OCI-LY7 (cell line): Measurements from ENCODE around the gene RAB6B. TPM values are rescaled to one million over a fixed set of nuclear protein-coding genes. Genes with fewer than 3 reads are reported as not detected.

Experiments used
- BruUV-seq: library from RNA; stranded (reverse); fragments of 400-500 nt; replicated peaks from 2 replicates; lab custom pipeline; 2021; lab: Mats Ljungman, UMichigan
- CTCF ChIA-PET: fragments of 300-600 bp; sonication (Branson Sonifier 250); formaldehyde crosslinking; loops from one replicate; lab custom pipeline; 2022; ENCODE audit warnings: antibody characterized with exemption; ENCODE audit not compliant: unreplicated experiment; lab: Charles Lee
- POLR2A ChIA-PET: fragments of 300-600 bp; sonication (Branson Sonifier 250); formaldehyde crosslinking; loops from one replicate; lab custom pipeline; 2022; ENCODE audit warnings: antibody characterized with exemption; lab: Charles Lee
- DNase-seq: peaks from one replicate; pipeline ENCODE4 v3.0.0-alpha.2; 2015; ENCODE audit warnings: low spot score
- H2AFZ ChIP-seq: fragments of 200-600 bp; sonication (generic), shearing (Covaris generic); 2 replicates; pipeline ENCODE4 v1.6.1; 2014; ENCODE audit warnings: mild to moderate bottlenecking, antibody characterized with exemption, low read length, moderate library complexity
- H3K27ac ChIP-seq: fragments of 200-600 bp; sonication (generic); 2 replicates; pipeline ENCODE4 v1.5.1; 2014; ENCODE audit warnings: mixed run types, low read depth, mild to moderate bottlenecking, moderate library complexity, low read length, inconsistent platforms; ENCODE audit not compliant: poor library complexity, severe bottlenecking
- H3K36me3 ChIP-seq: fragments of 200-600 bp; sonication (generic); 2 replicates; pipeline ENCODE4 v1.6.1; 2014; ENCODE audit warnings: mild to moderate bottlenecking, antibody characterized with exemption, low read length, moderate library complexity, mixed read lengths; ENCODE audit not compliant: insufficient read depth
- H3K4me1 ChIP-seq: fragments of 200-600 bp; sonication (generic); 2 replicates; pipeline ENCODE4 v1.5.1; 2014; ENCODE audit warnings: mild to moderate bottlenecking, low read length; ENCODE audit not compliant: insufficient read depth, poor library complexity, severe bottlenecking
- H3K4me2 ChIP-seq: fragments of 200-600 bp; sonication (generic); 2 replicates; pipeline ENCODE4 v1.6.1; 2014; ENCODE audit warnings: mild to moderate bottlenecking, low read length
- H3K4me3 ChIP-seq: fragments of 200-600 bp; sonication (generic); 2 replicates; pipeline ENCODE4 v1.5.1; 2014; ENCODE audit warnings: mild to moderate bottlenecking, low read depth, low read length; ENCODE audit not compliant: poor library complexity, severe bottlenecking
- H3K79me2 ChIP-seq: fragments of 200-600 bp; sonication (generic); 2 replicates; pipeline ENCODE4 v1.6.1; 2016; ENCODE audit warnings: low read depth, mild to moderate bottlenecking, low read length, moderate library complexity, mixed read lengths; ENCODE audit not compliant: insufficient read depth
- H3K9me2 ChIP-seq: fragments of 200-600 bp; sonication (generic); 2 replicates; pipeline ENCODE4 v1.6.1; 2016; ENCODE audit warnings: mild to moderate bottlenecking, low read length, mixed read lengths; ENCODE audit not compliant: insufficient read depth
- H3K9me3 ChIP-seq: fragments of 200-600 bp; sonication (generic); 2 replicates; pipeline ENCODE4 v1.6.1; 2014; ENCODE audit warnings: mild to moderate bottlenecking, mixed run types, low read length, mixed read lengths
- H4K20me1 ChIP-seq: fragments of 200-600 bp; sonication (generic); 2 replicates; pipeline ENCODE4 v1.6.1; 2014; ENCODE audit warnings: mild to moderate bottlenecking, antibody characterized with exemption, low read length, moderate library complexity, mixed read lengths; ENCODE audit not compliant: insufficient read depth
- CTCF ChIP-seq: fragments of 200-600 bp; sonication (generic); conservative IDR thresholded peaks from 2 replicates; pipeline ENCODE4 v1.5.1; 2014; ENCODE audit warnings: mild to moderate bottlenecking, antibody characterized with exemption, low read length, moderate library complexity, mixed read lengths
- EZH2phosphoT487 ChIP-seq: fragments of 200-600 bp; sonication (generic); IDR thresholded peaks from 2 replicates; pipeline ENCODE4 v1.6.1; 2018; ENCODE audit warnings: low read depth, borderline replicate concordance, mild to moderate bottlenecking, mixed run types, antibody characterized with exemption, low read length, moderate library complexity, mixed read lengths
- intact Hi-C: fragments of 100-400 bp; cut with micrococcal nuclease; formaldehyde crosslinking; loops from one replicate; pipeline ENCODE4 v1.10.0; 2022; ENCODE audit not compliant: unreplicated experiment
- total RNA-seq, 2 experiments: library from RNA; depleted of rRNA in 1 of 2; stranded (reverse); fragments of >200 nt in 1 of 2; shearing (Covaris generic) in 1 of 2; gene quantifications; 2 replicates each; pipeline ENCODE4 v1.2.3, GENCODE V29; 2014 to 2022

The RAB6B gene
- total RNA-seq, 2 experiments from 2014 or later: not detected

DNA sequence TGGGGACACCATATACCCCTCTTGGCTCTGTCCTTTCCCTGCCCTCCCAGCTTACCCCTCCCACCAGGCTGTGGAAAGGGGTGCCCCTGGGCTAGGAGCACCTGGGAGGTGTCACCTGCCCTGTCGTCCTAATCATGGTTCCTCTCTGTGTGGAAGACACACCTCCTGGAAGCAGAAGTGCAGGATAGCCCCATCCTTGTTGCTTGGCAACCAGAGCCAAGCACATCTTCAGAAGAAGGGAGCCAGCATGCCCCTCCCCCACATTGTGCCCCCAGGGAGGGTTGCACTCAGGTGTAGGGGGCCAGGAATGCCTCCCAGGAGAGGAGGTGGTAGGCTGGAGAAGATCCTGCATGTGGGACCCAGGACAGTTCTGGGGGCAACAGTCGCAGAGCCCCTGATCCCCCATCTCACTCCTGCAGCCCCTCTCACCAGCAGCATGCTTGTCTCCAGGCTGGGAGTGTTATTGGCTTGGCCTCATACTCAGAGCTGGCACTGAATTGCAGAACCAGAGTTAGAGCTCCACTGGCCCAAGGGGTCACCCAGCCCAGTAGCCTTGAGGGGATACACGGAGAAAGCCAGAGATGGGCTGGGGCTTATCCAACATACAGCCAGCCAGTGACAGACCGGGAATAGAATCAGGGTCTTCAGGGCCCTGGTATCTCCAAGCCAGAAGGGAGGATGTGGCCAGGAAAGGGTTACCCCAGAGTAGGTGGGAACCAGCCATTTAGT lies 8.4 kb downstream of the RAB6B start:
- H3K79me2 ChIP-seq: no peaks in the 10 kb centered on the region
- ChIA-PET POLR2A (interaction anchor here (0.5 kb wide), 1 partner anchor 24 kb away, joined by 3 read pairs; no protein-coding TSS in a partner anchor), CTCF (no interaction called here)
- intact Hi-C loops: no loop called here
- no peak overlapping the region for H2AFZ ChIP-seq
- H3K27ac ChIP-seq: no peak overlapping the region
- no peak overlapping the region for H3K4me2 ChIP-seq
- no peak for TF ChIP-seq EZH2phosphoT487
- TF ChIP-seq CTCF: no peak
- BruUV-seq: no TSS peak
- DNase-seq: no peak
- no peaks in the 10 kb centered on the region for H4K20me1 ChIP-seq
- no peaks in the 10 kb centered on the region for H3K9me2 ChIP-seq
- no peak overlapping the region for H3K4me3 ChIP-seq
- H3K9me3 ChIP-seq: no peaks in the 10 kb centered on the region
- no peaks in the 10 kb centered on the region for H3K4me1 ChIP-seq
- H3K36me3 ChIP-seq: no peaks in the 10 kb centered on the region

GRCh38 chr3:133886031-133886722 lies 9.5 kb downstream of the RAB6B start:
- Histone ChIP-seq H3K27ac (no peak overlapping the region), H3K9me3 (no peaks in the 10 kb centered on the region), H3K79me2 (no peaks in the 10 kb centered on the region), H3K4me2 (no peak overlapping the region), H3K9me2 (no peaks in the 10 kb centered on the region), H3K36me3 (no peaks in the 10 kb centered on the region), H2AFZ (no peak overlapping the region), H3K4me1 (no peaks in the 10 kb centered on the region), H4K20me1 (no peaks in the 10 kb centered on the region), H3K4me3 (no peak overlapping the region)
- intact Hi-C loops: no loop called here
- ChIA-PET POLR2A (no interaction called here), CTCF (no interaction called here)
- no peak for DNase-seq
- no TSS peak for BruUV-seq
- no peak for TF ChIP-seq CTCF
- TF ChIP-seq EZH2phosphoT487: no peak
